Hepatocyte (in vitro differentiated cells): ENCODE measurements around the gene IDI1.
"Not testable (repeated sequence)": the region's sequence is repeated elsewhere in the genome, so short reads cannot be mapped to it uniquely, and the experiment has no call there.

Source experiments
- CTCF ChIP-seq: fragments of 200-600 bp; sonication (generic); IDR thresholded peaks from 2 replicates; pipeline ENCODE4 v1.5.1; 2016; ENCODE audit warnings: antibody characterized with exemption, mild to moderate bottlenecking; ENCODE audit not compliant: poor library complexity
- EZH2phosphoT487 ChIP-seq: fragments of 200-600 bp; sonication (generic); IDR thresholded peaks from one replicate; pipeline ENCODE4 v1.6.1; 2018; ENCODE audit warnings: antibody characterized with exemption, mild to moderate bottlenecking, low read depth, moderate library complexity; ENCODE audit not compliant: unreplicated experiment, severe bottlenecking

GRCh38 chr10:1038769-1039168, 10.2 kb downstream of the IDI1 start:
- TF ChIP-seq CTCF, EZH2phosphoT487: not testable (repeated sequence)
